SU-DHL-6 (cell line): ENCODE measurements around the gene PPME1.

ENCODE experiments used
- H2AFZ ChIP-seq: fragments of 200-600 bp; sonication (generic); 2 replicates; pipeline ENCODE4 v1.6.1; 2014; ENCODE audit warnings: low read depth, mild to moderate bottlenecking, moderate library complexity, mixed read lengths, antibody characterized with exemption, low read length; ENCODE audit not compliant: severe bottlenecking
- H3F3A ChIP-seq: fragments of 200-600 bp; shearing (Covaris generic); 2 replicates; pipeline ENCODE4 v1.6.0; 2016; ENCODE audit warnings: antibody characterized with exemption, mild to moderate bottlenecking; ENCODE audit not compliant: insufficient read depth
- H3K27ac ChIP-seq: fragments of 200-600 bp; sonication (generic); 2 replicates; pipeline ENCODE4 v1.5.1; 2016; ENCODE audit warnings: low read depth, mild to moderate bottlenecking, low read length, moderate library complexity, mixed read lengths
- H3K27me3 ChIP-seq: fragments of 200-600 bp; sonication (generic), shearing (Covaris generic); 2 replicates; pipeline ENCODE4 v1.6.0; 2014; ENCODE audit warnings: mild to moderate bottlenecking, low read length
- H3K36me3 ChIP-seq: fragments of 200-600 bp; sonication (generic); 2 replicates; pipeline ENCODE4 v1.6.1; 2014; ENCODE audit warnings: mild to moderate bottlenecking, low read length, mixed read lengths
- H3K4me2 ChIP-seq: fragments of 300-600, 200-600 bp; shearing (Covaris generic), sonication (generic); 2 replicates; pipeline ENCODE4 v1.6.0; 2014; ENCODE audit warnings: low read length, low read depth, mild to moderate bottlenecking; ENCODE audit not compliant: poor library complexity, severe bottlenecking
- H3K4me3 ChIP-seq: fragments of 200-600 bp; sonication (generic); 2 replicates; pipeline ENCODE4 v1.5.1; 2014; ENCODE audit warnings: antibody characterized with exemption, low read length, mild to moderate bottlenecking, mixed read lengths; ENCODE audit not compliant: insufficient read depth, poor library complexity, severe bottlenecking
- H3K79me2 ChIP-seq: fragments of 200-600 bp; sonication (generic); 2 replicates; pipeline ENCODE4 v1.6.1; 2014; ENCODE audit warnings: mild to moderate bottlenecking, low read length, moderate library complexity; ENCODE audit not compliant: insufficient read depth
- H3K9ac ChIP-seq: fragments of 200-600 bp; sonication (generic); 2 replicates; pipeline ENCODE4 v1.7.0; 2014; ENCODE audit warnings: mild to moderate bottlenecking, low read length
- H3K9me2 ChIP-seq: fragments of 200-600 bp; sonication (generic); replicated peaks from 2 replicates; pipeline ENCODE4 v1.6.1; 2014; ENCODE audit warnings: low read length; ENCODE audit not compliant: insufficient read depth
- H3K9me3 ChIP-seq: fragments of 200-600 bp; sonication (generic); 2 replicates; pipeline ENCODE4 v1.6.1; 2014; ENCODE audit warnings: low read length, mixed read lengths; ENCODE audit not compliant: insufficient read depth
- H4K20me1 ChIP-seq: fragments of 200-600 bp; sonication (generic); 2 replicates; pipeline ENCODE4 v1.6.1; 2014; ENCODE audit warnings: low read depth, mild to moderate bottlenecking, antibody characterized with exemption, low read length, moderate library complexity, mixed read lengths
- CTCF ChIP-seq: fragments of 200-600 bp; sonication (generic); IDR thresholded peaks from one replicate; pipeline ENCODE4 v1.5.1; 2017; ENCODE audit warnings: antibody characterized with exemption, mild to moderate bottlenecking, low read length, moderate library complexity; ENCODE audit not compliant: insufficient read depth, poor library complexity, severe bottlenecking
- EZH2phosphoT487 ChIP-seq: fragments of 200-600 bp; sonication (generic), shearing (Covaris generic); conservative IDR thresholded peaks from 2 replicates; pipeline ENCODE4 v1.6.1; 2018; ENCODE audit warnings: mild to moderate bottlenecking, antibody characterized with exemption, low read length, moderate library complexity, mixed read lengths

Gene PPME1

GRCh38 chr11:74169738-74170458, 1.2 kb upstream of the PPME1 start:
- Histone ChIP-seq H3K4me2 (peak overlapping the region; percentile 88), H3K9me3 (no peaks in the 10 kb centered on the region), H3K27me3 (no peaks in the 10 kb centered on the region), H3K9ac (peak overlapping the region; percentile 96), H3F3A (0 out of 2 replicates have a peak, but pooled peaks cover 8% of the 10 kb centered on the region), H2AFZ (peak overlapping the region; percentile 81), H3K36me3 (peaks cover 11% of the 10 kb centered on the region; the same call in 1 of the 2 replicates), H3K27ac (peak overlapping the region; percentile 79), H3K9me2 (no peaks in the 10 kb centered on the region), H3K79me2 (peaks cover 46% of the 10 kb centered on the region), H3K4me3 (peak overlapping the region; percentile 95), H4K20me1 (no peaks in the 10 kb centered on the region)
- TF ChIP-seq EZH2phosphoT487, result no peak
- TF ChIP-seq CTCF, result no peak

DNA sequence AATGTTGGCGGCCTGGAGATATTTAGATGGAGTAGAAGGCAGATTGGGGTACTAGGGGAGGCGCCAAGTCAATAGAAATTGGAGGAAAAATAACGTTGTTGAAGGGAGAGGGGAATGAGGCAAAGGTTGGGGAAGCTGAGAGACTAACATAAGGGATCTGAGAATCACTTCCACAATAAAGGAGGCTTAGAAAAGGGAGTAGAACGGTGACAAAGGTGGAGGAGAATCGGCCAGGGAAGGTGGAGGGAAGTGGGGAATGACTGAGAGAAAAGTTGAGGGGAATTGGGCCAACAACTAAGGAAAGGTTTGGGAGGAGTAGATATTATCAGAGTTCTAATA, 510 bp downstream of the PPME1 start:
- H3K27me3 ChIP-seq, result no peaks in the 10 kb centered on the region
- H2AFZ ChIP-seq, result peak overlapping the region; percentile 50
- peaks cover 57% of the 10 kb centered on the region for H3K79me2 ChIP-seq
- 0 out of 2 replicates have a peak, but pooled peaks cover 8% of the 10 kb centered on the region for H3F3A ChIP-seq
- H3K4me2 ChIP-seq, result peak overlapping the region; percentile 88
- H4K20me1 ChIP-seq, result no peaks in the 10 kb centered on the region
- H3K27ac ChIP-seq, result peak overlapping the region; percentile 20; the same call in 1 of the 2 replicates
- H3K36me3 ChIP-seq, result peaks cover 11% of the 10 kb centered on the region; the same call in 1 of the 2 replicates
- TF ChIP-seq CTCF (no peak), EZH2phosphoT487 (no peak)
- peak overlapping the region; percentile 96 for H3K9ac ChIP-seq
- no peaks in the 10 kb centered on the region for H3K9me2 ChIP-seq
- H3K9me3 ChIP-seq, result no peaks in the 10 kb centered on the region
- peak overlapping the region; percentile 72 for H3K4me3 ChIP-seq

- Histone ChIP-seq H3K27me3 (no peaks in the 10 kb centered on the region), H3K79me2 (peaks cover 57% of the 10 kb centered on the region), H3K4me3 (peak overlapping the region; percentile 72), H4K20me1 (no peaks in the 10 kb centered on the region), H3F3A (0 out of 2 replicates have a peak, but pooled peaks cover 8% of the 10 kb centered on the region), H2AFZ (no peak overlapping the region), H3K27ac (no peak overlapping the region), H3K4me2 (peak overlapping the region; percentile 88), H3K36me3 (peaks cover 10% of the 10 kb centered on the region; the same call in 1 of the 2 replicates), H3K9me3 (no peaks in the 10 kb centered on the region), H3K9me2 (no peaks in the 10 kb centered on the region), H3K9ac (peak overlapping the region; percentile 96)
- TF ChIP-seq EZH2phosphoT487, result no peak
- TF ChIP-seq CTCF, result no peak
These were observed 908 bp downstream of the PPME1 start for GRCh38 chr11:74171997-74172396.
